NCI-H226 (cell line): ENCODE measurements around the gene ATCAY.
"Not testable (repeated sequence)": the region's sequence is repeated elsewhere in the genome, so short reads cannot be mapped to it uniquely, and the experiment has no call there.

ENCODE experiments used
- DNase-seq: peaks from one replicate; pipeline ENCODE4 v3.0.0-alpha.2; 2015

The ATCAY gene

GRCh38 chr19:3950871-3951861 lies 70.7 kb downstream of the ATCAY start:
- no peak for DNase-seq

GRCh38 chr19:3952755-3953276 lies 72.3 kb downstream of the ATCAY start:
- not testable (repeated sequence) for DNase-seq

DNA sequence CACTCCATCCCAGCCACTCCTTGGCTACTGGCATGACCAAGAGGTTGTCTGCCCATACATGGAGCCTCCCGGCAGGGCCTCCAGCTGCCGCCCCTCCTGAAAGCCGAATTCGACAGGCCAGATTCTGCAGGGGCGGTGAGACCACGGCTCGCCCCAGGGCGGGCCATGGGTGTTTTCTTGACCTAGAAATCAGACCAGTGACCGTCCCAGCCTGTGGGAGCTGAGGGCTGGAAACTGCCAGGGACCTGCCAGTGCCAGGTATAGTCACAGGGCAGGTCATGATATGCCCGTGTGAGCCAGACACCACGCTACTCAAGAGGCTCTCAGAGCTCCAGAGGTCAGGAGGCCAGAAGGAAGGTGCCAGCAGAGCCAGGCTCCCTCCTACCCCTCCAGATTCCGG lies 73.6 kb downstream of the ATCAY start:
- no peak for DNase-seq

- DNase-seq: not testable (repeated sequence)
These were observed 74.8 kb downstream of the ATCAY start for GRCh38 chr19:3955276-3955675.

GRCh38 chr19:3955688-3956087 lies 75.2 kb downstream of the ATCAY start:
- no peak for DNase-seq

DNA sequence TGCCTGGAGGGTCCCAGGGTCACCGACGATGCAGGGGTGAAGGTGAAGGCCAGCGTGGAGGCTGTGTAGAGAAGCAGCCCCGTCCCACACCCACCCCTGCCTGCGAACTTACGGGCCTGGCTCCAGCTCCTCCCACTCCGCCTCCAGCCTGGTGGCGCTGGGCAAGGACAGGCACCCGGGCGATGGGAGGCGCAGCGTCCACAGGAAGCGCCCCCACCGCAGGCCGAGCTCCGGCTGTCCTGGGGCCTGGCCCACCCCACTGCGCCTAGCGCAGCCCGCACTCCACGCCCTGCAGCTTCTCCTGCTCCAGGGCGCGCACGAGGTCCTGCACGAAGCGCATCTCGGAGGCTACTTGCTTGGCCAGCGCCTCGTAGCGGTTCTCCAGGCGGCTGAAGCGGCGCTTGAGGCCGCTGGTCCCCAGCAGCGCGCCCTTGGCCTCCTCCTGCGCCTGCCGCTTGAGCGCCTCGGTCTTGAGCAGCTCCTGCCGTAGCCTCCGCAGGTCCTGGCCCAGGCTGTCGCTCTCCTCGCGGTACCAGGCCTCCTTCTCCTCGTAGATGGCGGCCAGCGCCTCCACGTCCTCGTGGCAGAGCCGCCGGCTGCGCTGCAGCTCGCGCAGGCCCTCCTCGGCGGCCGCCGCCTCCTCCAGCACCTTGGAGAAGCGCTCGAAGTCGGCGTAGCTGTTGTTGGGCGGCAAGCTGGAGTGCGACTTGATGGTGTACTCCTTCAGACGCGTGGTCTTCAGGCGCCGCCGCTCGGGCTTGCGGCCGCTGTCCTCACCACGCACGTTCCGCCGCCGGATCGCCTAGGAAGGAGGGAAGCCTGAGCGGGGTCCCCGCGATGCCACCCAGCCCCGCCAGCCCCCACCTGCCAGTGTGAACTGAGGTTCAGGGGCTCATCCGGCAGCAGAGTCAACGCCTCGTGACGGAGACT lies 78.6 kb downstream of the ATCAY start:
- DNase-seq: no peak

GRCh38 chr19:3959766-3960131 lies 79.3 kb downstream of the ATCAY start:
- no peak for DNase-seq

DNA sequence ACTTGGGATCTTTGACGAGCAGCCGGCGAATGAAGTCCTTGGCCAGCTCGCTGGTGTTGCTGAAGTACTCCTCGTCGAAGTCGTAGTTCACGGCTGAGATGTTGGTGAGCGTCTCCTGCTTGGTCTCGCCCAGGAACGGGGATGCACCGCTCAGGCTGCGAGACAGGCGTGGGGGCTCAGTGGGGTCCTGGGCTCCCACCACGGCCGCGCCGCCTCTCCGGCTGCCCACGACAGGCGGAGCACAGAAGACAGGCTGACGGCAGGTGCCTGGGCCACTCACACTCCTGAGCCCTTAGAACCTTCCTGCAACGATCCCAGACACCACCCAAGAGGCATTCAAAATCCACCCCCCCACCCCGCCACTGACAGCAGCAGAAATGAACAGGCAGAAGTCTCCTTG lies 80.5 kb downstream of the ATCAY start:
- no peak for DNase-seq

- no peak for DNase-seq
These were observed 83.2 kb downstream of the ATCAY start for GRCh38 chr19:3963458-3964255.

DNA sequence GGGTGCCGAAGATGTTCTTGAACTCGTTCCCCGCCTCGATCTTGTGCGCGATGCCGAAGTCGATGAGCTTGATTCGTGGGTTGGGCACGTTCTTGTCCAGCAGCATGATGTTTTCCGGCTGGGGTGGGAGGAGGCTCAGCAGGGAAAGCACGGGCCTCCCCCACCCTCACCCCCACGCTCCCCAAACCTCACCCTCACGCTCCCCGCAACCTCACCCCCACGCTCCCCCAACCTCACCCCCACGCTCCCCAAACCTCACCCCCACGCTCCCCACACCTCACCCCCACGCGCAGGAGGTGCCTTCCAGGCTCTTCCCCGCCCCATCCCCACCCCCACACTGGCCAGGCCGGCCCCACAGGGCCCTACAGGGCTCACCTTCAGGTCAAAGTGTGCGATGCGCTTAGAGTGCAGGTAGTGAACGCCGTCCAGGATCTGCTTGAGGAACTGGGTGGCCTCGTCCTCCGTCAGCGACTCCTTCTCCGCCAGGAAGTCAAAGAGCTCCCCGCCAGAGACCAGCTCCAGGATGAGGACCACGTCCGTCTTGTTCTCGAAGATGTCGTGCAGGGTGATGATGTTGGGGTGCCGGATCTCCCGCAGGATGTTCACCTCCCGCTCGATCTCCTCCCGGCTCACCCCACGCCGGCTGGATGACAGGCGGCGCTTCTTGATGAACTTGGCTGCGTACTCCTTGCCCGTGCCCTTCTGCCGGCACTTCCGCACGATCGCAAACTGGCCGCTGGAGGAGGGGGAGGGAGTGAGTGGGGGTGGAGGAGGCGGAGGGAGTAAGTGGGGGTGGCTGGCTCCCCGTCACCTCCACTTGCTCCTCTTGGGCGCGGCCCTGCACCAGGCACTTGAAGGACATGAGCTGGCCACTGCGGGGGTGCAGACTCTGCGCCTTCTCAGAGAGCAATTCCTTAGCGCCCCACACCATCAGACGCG lies 84.0 kb downstream of the ATCAY start:
- no peak for DNase-seq

DNA sequence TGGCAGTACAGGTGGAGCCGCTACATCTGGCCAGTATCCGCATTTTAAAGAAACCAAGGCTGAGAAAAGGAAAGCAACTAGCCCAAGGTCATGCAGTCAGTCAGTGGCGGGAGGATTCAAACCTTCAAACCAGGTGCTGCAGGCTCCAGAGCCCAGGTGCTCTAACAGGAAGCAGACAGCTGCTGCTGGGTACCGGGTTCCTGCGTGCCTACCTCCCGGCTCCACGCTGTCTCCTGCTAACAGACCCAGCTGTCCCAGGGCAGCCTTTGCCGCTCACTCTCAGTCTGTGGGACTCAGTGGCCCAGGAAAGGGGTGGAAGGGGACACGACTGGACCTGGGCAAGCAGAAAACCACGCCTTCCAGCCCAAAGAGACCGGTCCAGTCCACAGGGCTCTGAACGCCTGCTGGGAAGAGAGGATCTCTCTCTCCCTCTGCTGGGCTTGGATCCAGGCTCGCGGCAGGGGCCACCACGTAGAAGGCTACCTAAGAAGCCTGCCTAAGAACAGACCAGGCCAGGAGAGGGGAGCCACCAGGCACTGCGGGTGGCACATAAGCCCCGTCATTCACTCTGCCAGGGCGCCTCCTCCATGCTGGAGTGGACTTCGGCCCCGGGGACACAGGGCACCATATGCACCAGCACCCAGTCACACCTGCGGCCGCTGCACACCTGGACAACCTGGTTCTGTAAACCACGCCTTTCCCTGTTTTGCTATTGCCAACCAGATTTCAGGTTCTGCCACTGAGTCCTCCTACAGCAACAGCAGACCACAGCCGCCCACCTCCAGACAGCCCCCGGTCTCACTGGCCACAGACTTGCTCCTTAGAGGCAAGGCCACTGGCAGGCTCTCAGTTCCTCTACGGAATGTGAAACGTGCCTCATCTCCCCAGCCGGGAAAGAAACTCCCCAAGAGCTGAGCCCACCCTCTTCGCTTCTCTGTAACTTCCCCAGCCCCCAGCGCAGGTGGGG lies 85.8 kb downstream of the ATCAY start:
- no peak for DNase-seq

DNA sequence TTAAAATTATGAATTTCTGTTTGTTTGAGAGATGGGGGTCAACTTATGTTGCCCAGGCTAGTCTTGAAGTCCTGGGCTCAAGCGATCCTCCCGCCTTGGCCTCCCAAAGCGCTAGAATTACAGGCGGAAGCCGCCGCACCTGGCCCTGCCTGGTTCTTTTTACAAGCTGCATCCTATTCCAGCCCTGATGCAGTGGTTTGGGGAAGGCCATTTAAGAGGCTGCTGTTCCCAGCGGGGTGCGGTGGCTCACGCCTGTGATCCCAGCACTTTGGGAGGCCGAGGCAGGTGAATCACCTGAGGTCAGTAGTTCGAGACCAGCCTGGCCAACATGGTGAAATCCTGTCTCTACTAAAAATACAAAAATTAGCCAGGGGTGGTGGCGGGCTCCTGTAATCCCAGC lies 87.5 kb downstream of the ATCAY start:
- DNase-seq: not testable (repeated sequence)

DNA sequence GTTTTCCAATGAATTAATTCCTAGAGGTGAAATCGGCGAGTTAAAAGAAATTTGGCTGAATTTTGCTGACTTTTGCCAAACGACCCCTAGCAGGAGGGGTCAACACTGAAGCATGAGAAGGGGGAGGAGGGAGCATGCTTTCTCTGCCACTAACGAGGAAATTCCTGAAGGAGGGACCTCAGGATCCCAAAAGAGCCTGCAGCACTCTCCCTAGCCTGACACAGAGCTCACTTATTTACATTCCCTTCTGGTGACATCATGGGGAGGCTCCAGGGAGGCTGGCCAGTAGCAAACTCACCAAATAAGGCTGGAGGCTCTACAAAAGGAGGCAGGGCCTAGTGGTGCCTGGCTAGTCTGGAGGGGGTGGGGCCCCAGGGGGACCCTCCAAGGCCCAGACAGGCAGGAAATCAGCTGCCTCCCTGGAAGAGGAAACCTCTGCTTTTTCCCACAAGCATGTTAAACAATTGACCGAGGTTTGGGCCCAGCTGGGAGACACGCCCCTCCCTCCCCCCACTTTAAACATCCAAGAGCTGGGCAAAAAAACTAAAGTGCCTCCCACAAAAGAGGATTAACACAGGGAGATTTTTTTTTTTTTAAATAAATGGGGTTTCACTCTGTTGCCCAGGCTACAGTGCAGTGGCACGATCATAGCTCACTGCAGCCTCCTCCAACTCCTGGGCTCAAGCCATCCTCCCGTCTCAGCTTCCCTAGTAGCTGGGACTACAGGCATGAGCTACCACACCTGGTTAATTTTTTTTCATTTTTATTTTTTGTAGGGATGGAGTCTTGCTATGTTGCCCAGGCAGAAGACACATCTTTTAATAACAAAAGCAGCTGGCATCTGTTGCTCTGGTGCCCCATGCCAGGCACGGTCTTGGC lies 88.3 kb downstream of the ATCAY start:
- DNase-seq: peak; percentile 99

- peak; percentile 95 for DNase-seq
These were observed 89.2 kb downstream of the ATCAY start for GRCh38 chr19:3969435-3970312.

DNA sequence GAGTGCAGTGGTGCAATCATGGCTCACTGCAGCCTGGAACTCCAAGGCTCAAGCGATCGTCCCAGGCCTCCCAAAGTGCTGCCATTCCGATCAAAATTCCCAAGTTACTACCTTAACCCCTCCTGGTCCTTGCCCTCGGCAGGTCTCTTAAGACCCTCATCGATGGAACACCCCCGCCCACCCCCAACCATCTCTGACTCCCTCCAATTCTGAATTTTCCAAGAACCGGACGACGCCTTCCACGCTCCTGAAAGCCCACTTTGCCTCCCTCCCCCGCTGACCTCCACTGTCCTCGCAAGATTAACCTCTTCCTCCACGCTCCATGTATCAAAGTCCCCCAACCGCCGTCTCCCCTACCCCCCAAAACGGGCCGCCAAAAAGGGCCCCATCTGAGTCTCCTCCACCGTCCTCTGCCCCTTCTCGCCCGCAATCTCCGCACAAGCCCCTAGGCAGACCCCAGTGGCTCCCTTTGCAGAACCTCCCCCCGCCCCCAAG lies 89.9 kb downstream of the ATCAY start:
- no peak for DNase-seq

DNA sequence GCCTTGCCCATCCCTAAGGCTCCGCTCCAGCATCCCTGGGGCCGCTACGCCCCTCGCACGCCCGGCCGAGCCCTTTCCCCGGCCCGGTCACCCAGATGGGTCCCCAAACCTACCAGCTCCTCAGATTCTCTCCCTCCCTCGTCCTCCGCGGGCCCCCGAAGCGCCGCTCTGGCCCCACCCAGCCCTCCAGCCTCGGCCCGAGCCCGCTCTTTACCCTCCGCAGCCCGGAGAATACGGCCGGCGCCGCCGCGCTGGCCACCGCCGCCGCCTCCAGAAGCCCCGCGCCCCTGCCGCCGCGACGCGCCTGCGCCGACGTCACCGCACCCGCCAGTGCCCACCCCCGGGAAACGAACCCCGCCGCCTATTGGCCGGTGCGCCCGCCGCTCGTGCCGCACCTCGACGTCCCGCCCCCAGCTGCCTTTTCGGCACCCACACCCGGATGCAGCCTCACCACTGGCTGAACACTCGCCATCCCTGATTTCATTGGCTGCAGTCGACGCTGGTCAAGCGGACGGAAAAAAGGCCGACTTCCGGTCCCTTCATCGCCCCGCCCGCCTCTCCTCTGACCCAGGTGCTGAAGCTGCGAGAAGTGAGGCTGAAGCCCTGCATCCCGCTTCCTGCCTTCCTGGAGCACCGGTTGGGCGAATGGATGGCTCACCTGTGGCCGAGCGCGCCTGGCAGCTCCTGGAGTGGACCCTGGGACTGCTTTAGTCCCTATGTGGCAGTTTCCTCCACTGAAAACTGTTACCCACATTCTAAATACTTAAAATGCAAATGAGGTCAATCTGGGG lies 90.5 kb downstream of the ATCAY start, which contains the start of gene DAPK3:
Gene DAPK3, minus strand, starts transcription at position 292 of the 791 bp plus-strand sequence. CDS start 1,364 bp downstream, outside the sequence.
- DNase-seq: peak; percentile 97

GRCh38 chr19:3975144-3975543 lies 94.7 kb downstream of the ATCAY start:
- DNase-seq: no peak
